ENCODE data around the gene PLXNA2.

The PLXNA2 gene

GRCh38 chr1:208154679-208155642 lies 89.2 kb downstream of the PLXNA2 start:
- DNase-seq (ENCODE audit: extremely low read depth, low read depth): no peak
- TF ChIP-seq, protein P1, sequence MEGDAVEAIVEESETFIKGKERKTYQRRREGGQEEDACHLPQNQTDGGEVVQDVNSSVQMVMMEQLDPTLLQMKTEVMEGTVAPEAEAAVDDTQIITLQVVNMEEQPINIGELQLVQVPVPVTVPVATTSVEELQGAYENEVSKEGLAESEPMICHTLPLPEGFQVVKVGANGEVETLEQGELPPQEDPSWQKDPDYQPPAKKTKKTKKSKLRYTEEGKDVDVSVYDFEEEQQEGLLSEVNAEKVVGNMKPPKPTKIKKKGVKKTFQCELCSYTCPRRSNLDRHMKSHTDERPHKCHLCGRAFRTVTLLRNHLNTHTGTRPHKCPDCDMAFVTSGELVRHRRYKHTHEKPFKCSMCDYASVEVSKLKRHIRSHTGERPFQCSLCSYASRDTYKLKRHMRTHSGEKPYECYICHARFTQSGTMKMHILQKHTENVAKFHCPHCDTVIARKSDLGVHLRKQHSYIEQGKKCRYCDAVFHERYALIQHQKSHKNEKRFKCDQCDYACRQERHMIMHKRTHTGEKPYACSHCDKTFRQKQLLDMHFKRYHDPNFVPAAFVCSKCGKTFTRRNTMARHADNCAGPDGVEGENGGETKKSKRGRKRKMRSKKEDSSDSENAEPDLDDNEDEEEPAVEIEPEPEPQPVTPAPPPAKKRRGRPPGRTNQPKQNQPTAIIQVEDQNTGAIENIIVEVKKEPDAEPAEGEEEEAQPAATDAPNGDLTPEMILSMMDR (IDR thresholded peaks at IDR 0.05; ENCODE audit: low read depth, low read length): no peak

- no peak for DNase-seq (ENCODE audit: extremely low read depth, low read depth)
These were observed 90.1 kb downstream of the PLXNA2 start for GRCh38 chr1:208154040-208154439.

DNA sequence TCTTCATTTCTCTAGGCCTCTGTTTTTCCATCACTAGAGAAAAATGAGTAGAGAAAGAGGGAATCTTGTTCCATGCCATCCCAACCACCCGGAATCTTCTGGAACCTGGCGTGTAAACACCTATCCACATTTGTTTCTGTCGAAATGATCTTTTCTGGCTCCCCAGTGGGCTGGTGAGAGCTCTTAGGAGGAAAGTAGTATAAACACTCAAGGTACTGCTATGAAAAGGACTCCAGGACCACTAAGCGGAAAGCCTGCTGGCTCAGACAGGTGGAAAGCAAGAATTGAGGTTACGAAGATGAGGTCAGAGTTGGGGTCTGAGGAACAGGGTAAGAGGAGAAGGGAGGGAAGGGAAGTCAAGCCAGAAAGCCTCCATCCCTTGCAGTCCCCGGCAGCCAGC lies 90.8 kb downstream of the PLXNA2 start:
- no peak for DNase-seq (ENCODE audit: extremely low read depth, low read depth)
- TF ChIP-seq, protein P1 (IDR thresholded peaks at IDR 0.05; ENCODE audit: low read depth, low read length): no peak

More at GRCh38 chr1:208154040-208154439, 90.1 kb downstream of the PLXNA2 start:
- TF ChIP-seq, protein P1 (IDR thresholded peaks at IDR 0.05; ENCODE audit: low read depth, low read length): no peak

DNA sequence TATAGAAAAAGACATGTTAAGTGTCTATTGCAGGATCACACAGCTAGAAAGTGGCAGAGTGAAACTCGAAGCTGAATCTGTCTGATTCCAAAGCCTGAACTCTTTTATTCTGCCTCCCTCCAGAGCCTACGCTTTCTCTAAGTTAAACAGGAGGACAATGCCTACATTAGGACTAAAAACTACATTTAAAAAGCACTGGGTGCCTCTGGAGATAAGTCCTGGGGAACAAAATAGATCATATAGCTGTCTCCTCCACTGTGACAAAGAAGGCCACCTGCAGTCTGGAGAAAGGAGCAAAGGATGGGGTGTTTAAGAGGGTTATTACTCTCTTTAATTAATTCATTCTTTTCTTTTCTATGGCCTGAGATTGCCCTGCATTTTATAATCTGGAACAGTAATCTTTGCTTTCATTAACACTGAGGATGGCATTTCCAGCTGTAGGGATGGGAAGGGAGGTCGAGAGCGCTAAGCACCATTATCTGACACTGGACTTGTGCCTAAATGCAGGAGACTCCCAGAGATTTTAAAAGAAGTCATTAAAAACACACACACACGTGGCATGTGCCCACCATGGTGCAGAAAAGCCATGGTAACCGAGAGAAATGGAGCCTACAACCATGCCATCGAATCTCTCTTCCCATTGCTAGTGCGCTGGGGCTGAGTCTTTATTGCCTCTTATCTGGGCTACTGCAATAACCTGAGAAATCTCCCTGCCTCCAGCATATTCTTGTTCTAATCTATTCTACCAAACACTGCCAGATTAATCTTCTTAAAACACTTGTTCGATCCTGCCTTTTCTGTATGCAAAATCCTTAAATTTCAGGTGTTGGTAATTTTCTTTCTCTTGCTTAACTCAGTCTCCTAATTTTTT lies 92.2 kb downstream of the PLXNA2 start:
- no peak for DNase-seq (ENCODE audit: extremely low read depth, low read depth)
- TF ChIP-seq, protein P1 (IDR thresholded peaks at IDR 0.05; ENCODE audit: low read depth, low read length): no peak

DNA sequence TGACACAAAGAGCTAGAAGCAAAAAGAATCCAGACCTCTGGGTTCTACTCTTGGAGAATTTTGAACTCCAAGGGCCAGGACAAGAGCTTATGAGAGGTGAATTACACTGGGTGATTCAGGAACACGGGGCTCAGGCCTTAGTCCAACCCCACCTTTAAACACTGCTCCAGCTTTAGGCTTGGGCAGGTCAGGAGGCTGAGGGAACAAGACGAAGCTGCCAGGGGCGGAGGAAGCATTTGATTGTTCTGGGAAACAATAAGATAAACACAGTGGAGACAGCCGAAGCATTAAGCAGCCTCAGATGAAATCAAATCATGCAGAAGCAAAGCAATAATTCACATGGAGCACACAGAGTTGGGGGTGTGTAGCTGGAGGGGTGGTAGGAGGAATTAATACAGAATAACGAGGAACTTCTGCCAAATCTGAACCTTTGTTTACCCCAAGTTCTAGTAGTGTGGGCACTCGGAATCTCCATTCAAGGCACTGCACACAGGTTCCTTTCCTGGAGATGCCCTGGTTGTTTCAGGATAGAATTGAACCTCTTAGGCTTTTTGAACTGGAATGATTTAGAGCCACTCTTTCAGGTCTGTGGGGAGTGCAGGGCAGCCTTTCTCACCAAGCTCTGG lies 93.2 kb downstream of the PLXNA2 start:
- no peak for DNase-seq (ENCODE audit: extremely low read depth, low read depth)
- TF ChIP-seq, protein P1 (IDR thresholded peaks at IDR 0.05; ENCODE audit: low read depth, low read length): no peak

DNA sequence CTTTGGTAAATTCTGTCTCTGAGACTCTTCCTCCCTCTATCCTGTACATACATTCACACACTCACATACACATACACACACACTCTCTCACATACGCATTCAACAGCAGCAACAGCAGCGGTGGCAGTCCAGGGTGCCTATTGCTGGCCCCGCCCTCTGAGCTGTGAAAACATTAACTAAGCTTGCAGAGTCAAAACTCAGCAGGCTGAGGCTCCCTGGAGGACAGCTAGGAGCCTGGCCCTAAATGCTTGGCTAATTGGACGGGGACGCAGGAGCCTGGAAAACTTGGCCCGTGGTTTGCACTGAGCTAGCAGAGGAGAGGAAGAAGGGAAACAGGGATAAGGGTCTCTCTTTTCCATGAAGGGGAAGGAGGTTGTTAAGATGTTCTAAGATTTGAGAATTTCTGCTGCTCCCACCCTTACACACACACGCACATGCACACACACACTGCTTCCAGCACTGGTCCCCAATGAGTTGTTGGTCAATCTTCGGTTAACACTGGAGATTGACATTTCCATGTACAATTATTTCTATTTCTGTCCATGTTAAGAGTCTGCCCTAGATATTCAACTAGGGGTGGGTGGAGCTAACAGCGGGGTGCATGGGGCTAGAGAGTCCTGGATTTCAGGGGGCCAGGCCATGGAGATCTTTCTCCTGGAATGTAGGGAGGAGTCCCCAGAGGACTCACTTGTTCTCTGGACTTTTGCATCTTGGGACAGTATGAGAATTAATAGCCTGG lies 94.2 kb downstream of the PLXNA2 start:
- TF ChIP-seq, protein P1 (IDR thresholded peaks at IDR 0.05; ENCODE audit: low read depth, low read length): no peak
- no peak for DNase-seq (ENCODE audit: extremely low read depth, low read depth)
